ENCODE data around the gene AK9. TPM values are rescaled to one million over a fixed set of nuclear protein-coding genes. Genes with fewer than 3 reads are reported as not detected.

The AK9 gene
- total and polyA plus RNA-seq, 9 of the 15 experiments (the other 6 are each of a cell fraction or from before 2014, with no cell fraction given): 0.59 to 1.9 (median 1.2) TPM

- no peak for FAIRE-seq
- no peak overlapping the region for H3K27ac ChIP-seq (ENCODE audit: extremely low read depth, low read depth, low read length)
- CTCF ChIA-PET (ENCODE audit: low intra/inter-chr PET ratio): no interaction called here
- no peak overlapping the region for H3K9ac ChIP-seq (ENCODE audit: insufficient read depth in 1 of 2, low read depth in 2 of 2, low read length in 2 of 2)
- no peak overlapping the region for H3K4me2 ChIP-seq (ENCODE audit: insufficient read depth, low read length)
- H2AFZ ChIP-seq (ENCODE audit: low read depth, low read length): no peak overlapping the region
- H3K36me3 ChIP-seq (ENCODE audit: control insufficient read depth, insufficient read depth, low read length): peaks cover 7% of the 10 kb centered on the region; the same call in 1 of the 3 replicates
- POLR2A ChIA-PET: interaction anchor here (1.0 to 8.2 kb wide), 3 partner anchors 8 to 357 kb away, joined by 3 to 92 read pairs (median 3); partner anchors contain the start of genes PPIL6, SESN1 and SMPD2
- intact Hi-C loops (cut with micrococcal nuclease): no loop called here
- in situ Hi-C loops (cut with MboI): no loop called here
- no peak for ATAC-seq
- TF ChIP-seq RUNX1 (IDR thresholded peaks at IDR 0.05; ENCODE audit: low read depth): no peak
- no peak for DNase-seq (ENCODE audit: extremely low read depth in 1 of 4, low spot score in 3 of 4)
- 86% methylated on average over 7 of the region's 7 CpGs for WGBS (ENCODE audit: insufficient coverage, low coverage, missing lambda C conversion rate)
- BruUV-seq (replicated peaks): no TSS peak
- no peaks in the 10 kb centered on the region for H4K20me1 ChIP-seq (replicated peaks; ENCODE audit: control insufficient read depth, insufficient read depth, low read length)
- H3K79me2 ChIP-seq (ENCODE audit: control insufficient read depth, insufficient read depth, low read length): no peaks in the 10 kb centered on the region
- no peak overlapping the region for H3K4me3 ChIP-seq
- no peaks in the 10 kb centered on the region for H3K9me1 ChIP-seq (ENCODE audit: control insufficient read depth, insufficient read depth, low read length)
- H3K4me1 ChIP-seq (replicated peaks in 1 of 2; ENCODE audit: control insufficient read depth in 2 of 2, insufficient read depth in 2 of 2, low read length in 2 of 2): peaks cover 4 to 53% of the 10 kb centered on the region in 2 experiments; a peak in 4 of 5 replicates
- no peaks in the 10 kb centered on the region for H3K27me3 ChIP-seq (ENCODE audit: control insufficient read depth in 2 of 2, insufficient read depth in 2 of 2, low read length in 2 of 2)
- no peaks in the 10 kb centered on the region for H3K9me3 ChIP-seq (replicated peaks; ENCODE audit: control insufficient read depth, insufficient read depth, low read depth, low read length)
Measured at GRCh38 chr6:109451376-109451775, 239.6 kb downstream of the AK9 start.

- ATAC-seq (no peak), FAIRE-seq (no peak), DNase-seq (ENCODE audit: extremely low read depth in 1 of 4, low spot score in 3 of 4) (no peak)
- H2AFZ ChIP-seq (ENCODE audit: low read depth, low read length): no peak overlapping the region
- WGBS (ENCODE audit: insufficient coverage, low coverage, missing lambda C conversion rate): 54% methylated on average over 2 of the region's 3 CpGs
- H3K4me3 ChIP-seq: no peak overlapping the region
- H4K20me1 ChIP-seq (replicated peaks; ENCODE audit: control insufficient read depth, insufficient read depth, low read length): no peaks in the 10 kb centered on the region
- peaks cover 10% of the 10 kb centered on the region; the same call in 1 of the 3 replicates for H3K36me3 ChIP-seq (ENCODE audit: control insufficient read depth, insufficient read depth, low read length)
- in situ Hi-C loops (cut with MboI): no loop called here
- no peaks in the 10 kb centered on the region for H3K27me3 ChIP-seq (ENCODE audit: control insufficient read depth in 2 of 2, insufficient read depth in 2 of 2, low read length in 2 of 2)
- intact Hi-C loops (cut with micrococcal nuclease): no loop called here
- ChIA-PET POLR2A (interaction anchor here (0.6 to 8.2 kb wide), 5 partner anchors 7 to 531 kb away, joined by 3 to 92 read pairs (median 4); partner anchors contain the start of genes PPIL6, SESN1 and SMPD2), CTCF (ENCODE audit: low intra/inter-chr PET ratio) (no interaction called here)
- H3K4me1 ChIP-seq (replicated peaks in 1 of 2; ENCODE audit: control insufficient read depth in 2 of 2, insufficient read depth in 2 of 2, low read length in 2 of 2): peaks cover 6 to 53% of the 10 kb centered on the region in 2 experiments; a peak in 4 of 5 replicates
- no TSS peak for BruUV-seq (replicated peaks)
- no peak overlapping the region for H3K9ac ChIP-seq (ENCODE audit: insufficient read depth in 1 of 2, low read depth in 2 of 2, low read length in 2 of 2)
- TF ChIP-seq BRD4 (IDR thresholded peaks at IDR 0.05): no peak
- peak; percentile 23; the same call in 1 of the 2 replicates for TF ChIP-seq ZNF316 (IDR thresholded peaks at IDR 0.05)
- TF ChIP-seq NFIX (CRISPR knock-in tag; IDR thresholded peaks at IDR 0.05; ENCODE audit: low read depth): peak; percentile 71
- TF ChIP-seq ATF3 (IDR thresholded peaks at IDR 0.05): no peak
- no peak for TF ChIP-seq ATF3 (CRISPR knock-in tag; conservative IDR thresholded peaks at IDR 0.05)
- TF ChIP-seq NFIC (IDR thresholded peaks at IDR 0.05): peak; percentile 95
- no peak for TF ChIP-seq ZNF282 (CRISPR knock-in tag; IDR thresholded peaks at IDR 0.05)
- H3K9me3 ChIP-seq (replicated peaks; ENCODE audit: control insufficient read depth, insufficient read depth, low read depth, low read length): no peaks in the 10 kb centered on the region
- H3K4me2 ChIP-seq (ENCODE audit: insufficient read depth, low read length): no peak overlapping the region
- H3K79me2 ChIP-seq (ENCODE audit: control insufficient read depth, insufficient read depth, low read length): no peaks in the 10 kb centered on the region
- H3K9me1 ChIP-seq (ENCODE audit: control insufficient read depth, insufficient read depth, low read length): no peaks in the 10 kb centered on the region
- H3K27ac ChIP-seq (ENCODE audit: extremely low read depth, low read depth, low read length): no peak overlapping the region
Measured at GRCh38 chr6:109450801-109451200, 240.2 kb downstream of the AK9 start.

Measured in K562 (cell line).